ENCODE data around the gene GOLGA6L7.

The GOLGA6L7 gene

GRCh38 chr15:28885630-28886430 lies 37.4 kb upstream of the GOLGA6L7 start, which contains the start of gene APBA2:
APBA2 (plus strand) TSS chr15:28885974; CDS start chr15:29053885, 167,911 bp downstream.
- Histone ChIP-seq H3K9me3 (ENCODE audit: insufficient read depth, low read depth, low read length) (no peaks in the 10 kb centered on the region), H2BK12ac (ENCODE audit: low read length) (no peak within 1 kb of the TSS), H3K27ac (ENCODE audit: low read depth, low read length) (no peak within 1 kb of the TSS), H3K4me2 (ENCODE audit: low read length) (peak within 1 kb of the TSS; percentile 88), H3K4ac (ENCODE audit: low read depth, low read length) (no peak within 1 kb of the TSS), H3K23ac (ENCODE audit: low read length) (no peak within 1 kb of the TSS), H3K4me3 (ENCODE audit: low read depth, low read length) (peak within 1 kb of the TSS; percentile 75), H3K36me3 (ENCODE audit: control insufficient read depth in 1 of 2, insufficient read depth in 2 of 2, low read length in 2 of 2) (no peaks in the 10 kb centered on the region), H2AK5ac (ENCODE audit: low read length) (no peak within 1 kb of the TSS), H4K12ac (ENCODE audit: low read depth, low read length) (peak within 1 kb of the TSS; percentile 73), H4K8ac (ENCODE audit: low read depth, low read length) (peak within 1 kb of the TSS; percentile 46), H3K79me2 (ENCODE audit: control insufficient read depth, insufficient read depth, low read length, poor library complexity) (no peaks in the 10 kb centered on the region), H2AFZ (ENCODE audit: insufficient read depth, low read length, poor library complexity) (peak within 1 kb of the TSS; percentile 85), H3K4me1 (ENCODE audit: control insufficient read depth in 1 of 2, insufficient read depth in 2 of 2, low read length in 2 of 2) (peaks cover 4 to 6% of the 10 kb centered on the region in 2 experiments), H3K18ac (ENCODE audit: low read length) (no peak within 1 kb of the TSS), H3K14ac (ENCODE audit: low read length) (no peak within 1 kb of the TSS), H3K79me1 (ENCODE audit: low read length) (no peaks in the 10 kb centered on the region), H3K9ac (ENCODE audit: low read length) (no peak within 1 kb of the TSS), H4K91ac (ENCODE audit: low read depth, low read length) (peak within 1 kb of the TSS; percentile 16), H2BK120ac (ENCODE audit: insufficient read depth, low read length, poor library complexity) (peak within 1 kb of the TSS; percentile 7), H3K27me3 (ENCODE audit: insufficient read depth, low read length) (peaks cover 31% of the 10 kb centered on the region), H2BK5ac (ENCODE audit: low read depth, low read length, poor library complexity) (no peak within 1 kb of the TSS)
- DNase-seq: peak in 1 of 2 donors; percentile 13
- WGBS (ENCODE audit: extremely low coverage, insufficient coverage, insufficient read length): no CpG with 5 or more reads among the region's 109 CpGs

GRCh38 chr15:28885128-28885629 lies 36.7 kb upstream of the GOLGA6L7 start:
- no peak overlapping the region for H2BK5ac ChIP-seq (ENCODE audit: low read depth, low read length, poor library complexity)

GRCh38 chr15:28884151-28884940 lies 35.9 kb upstream of the GOLGA6L7 start:
- H2BK120ac ChIP-seq (ENCODE audit: insufficient read depth, low read length, poor library complexity): no peak overlapping the region
- H3K14ac ChIP-seq (ENCODE audit: low read length): no peak overlapping the region
- no peak overlapping the region for H3K9ac ChIP-seq (ENCODE audit: low read length)
- H3K18ac ChIP-seq (ENCODE audit: low read length): no peak overlapping the region
- H3K27ac ChIP-seq (ENCODE audit: low read depth, low read length): no peak overlapping the region
- no peaks in the 10 kb centered on the region for H3K79me2 ChIP-seq (ENCODE audit: control insufficient read depth, insufficient read depth, low read length, poor library complexity)
- peaks cover 31% of the 10 kb centered on the region for H3K27me3 ChIP-seq (ENCODE audit: insufficient read depth, low read length)
- H3K4ac ChIP-seq (ENCODE audit: low read depth, low read length): no peak overlapping the region
- no peak overlapping the region for H4K12ac ChIP-seq (ENCODE audit: low read depth, low read length)
- H3K4me2 ChIP-seq (ENCODE audit: low read length): no peak overlapping the region
- DNase-seq: no peak
- H4K91ac ChIP-seq (ENCODE audit: low read depth, low read length): no peak overlapping the region
- H4K8ac ChIP-seq (ENCODE audit: low read depth, low read length): no peak overlapping the region
- no peaks in the 10 kb centered on the region for H3K9me3 ChIP-seq (ENCODE audit: insufficient read depth, low read depth, low read length)
- WGBS (ENCODE audit: extremely low coverage, insufficient coverage, insufficient read length): no CpG with 5 or more reads among the region's 11 CpGs
- no peak overlapping the region for H2BK12ac ChIP-seq (ENCODE audit: low read length)
- no peak overlapping the region for H2BK5ac ChIP-seq (ENCODE audit: low read depth, low read length, poor library complexity)
- no peak overlapping the region for H2AFZ ChIP-seq (ENCODE audit: insufficient read depth, low read length, poor library complexity)
- peaks cover 4 to 6% of the 10 kb centered on the region in 2 experiments for H3K4me1 ChIP-seq (ENCODE audit: control insufficient read depth in 1 of 2, insufficient read depth in 2 of 2, low read length in 2 of 2)
- no peaks in the 10 kb centered on the region for H3K79me1 ChIP-seq (ENCODE audit: low read length)
- H3K4me3 ChIP-seq (ENCODE audit: low read depth, low read length): no peak overlapping the region
- no peaks in the 10 kb centered on the region for H3K36me3 ChIP-seq (ENCODE audit: control insufficient read depth in 1 of 2, insufficient read depth in 2 of 2, low read length in 2 of 2)
- no peak overlapping the region for H2AK5ac ChIP-seq (ENCODE audit: low read length)
- H3K23ac ChIP-seq (ENCODE audit: low read length): no peak overlapping the region

More at GRCh38 chr15:28885128-28885629, 36.7 kb upstream of the GOLGA6L7 start:
- Histone ChIP-seq H3K18ac (ENCODE audit: low read length) (no peak overlapping the region), H3K4me2 (ENCODE audit: low read length) (peak overlapping the region; percentile 88), H3K79me2 (ENCODE audit: control insufficient read depth, insufficient read depth, low read length, poor library complexity) (no peaks in the 10 kb centered on the region), H3K14ac (ENCODE audit: low read length) (no peak overlapping the region), H4K91ac (ENCODE audit: low read depth, low read length) (no peak overlapping the region), H3K4ac (ENCODE audit: low read depth, low read length) (no peak overlapping the region), H2BK120ac (ENCODE audit: insufficient read depth, low read length, poor library complexity) (no peak overlapping the region), H3K27ac (ENCODE audit: low read depth, low read length) (no peak overlapping the region), H3K79me1 (ENCODE audit: low read length) (no peaks in the 10 kb centered on the region), H4K8ac (ENCODE audit: low read depth, low read length) (no peak overlapping the region), H4K12ac (ENCODE audit: low read depth, low read length) (no peak overlapping the region), H3K4me3 (ENCODE audit: low read depth, low read length) (peak overlapping the region; percentile 75), H3K4me1 (ENCODE audit: control insufficient read depth in 1 of 2, insufficient read depth in 2 of 2, low read length in 2 of 2) (peaks cover 4 to 6% of the 10 kb centered on the region in 2 experiments), H3K36me3 (ENCODE audit: control insufficient read depth in 1 of 2, insufficient read depth in 2 of 2, low read length in 2 of 2) (no peaks in the 10 kb centered on the region), H2AK5ac (ENCODE audit: low read length) (no peak overlapping the region), H3K23ac (ENCODE audit: low read length) (no peak overlapping the region), H3K27me3 (ENCODE audit: insufficient read depth, low read length) (peaks cover 31% of the 10 kb centered on the region), H2BK12ac (ENCODE audit: low read length) (no peak overlapping the region), H3K9me3 (ENCODE audit: insufficient read depth, low read depth, low read length) (no peaks in the 10 kb centered on the region), H2AFZ (ENCODE audit: insufficient read depth, low read length, poor library complexity) (peak overlapping the region; percentile 26), H3K9ac (ENCODE audit: low read length) (no peak overlapping the region)
- no peak for DNase-seq
- no CpG with 5 or more reads among the region's 31 CpGs for WGBS (ENCODE audit: extremely low coverage, insufficient coverage, insufficient read length)

GRCh38 chr15:28881600-28881999 lies 33.2 kb upstream of the GOLGA6L7 start:
- no peaks in the 10 kb centered on the region for H3K79me1 ChIP-seq (ENCODE audit: low read length)
- H4K8ac ChIP-seq (ENCODE audit: low read depth, low read length): no peak overlapping the region
- H2BK5ac ChIP-seq (ENCODE audit: low read depth, low read length, poor library complexity): no peak overlapping the region
- no peaks in the 10 kb centered on the region for H3K79me2 ChIP-seq (ENCODE audit: control insufficient read depth, insufficient read depth, low read length, poor library complexity)
- no peak for DNase-seq
- H3K4ac ChIP-seq (ENCODE audit: low read depth, low read length): no peak overlapping the region
- H2BK12ac ChIP-seq (ENCODE audit: low read length): no peak overlapping the region
- H3K4me3 ChIP-seq (ENCODE audit: low read depth, low read length): no peak overlapping the region
- peaks cover 19% of the 10 kb centered on the region for H3K27me3 ChIP-seq (ENCODE audit: insufficient read depth, low read length)
- H3K23ac ChIP-seq (ENCODE audit: low read length): no peak overlapping the region
- H2AFZ ChIP-seq (ENCODE audit: insufficient read depth, low read length, poor library complexity): no peak overlapping the region
- no peak overlapping the region for H3K4me2 ChIP-seq (ENCODE audit: low read length)
- H4K91ac ChIP-seq (ENCODE audit: low read depth, low read length): no peak overlapping the region
- no peak overlapping the region for H2BK120ac ChIP-seq (ENCODE audit: insufficient read depth, low read length, poor library complexity)
- H3K36me3 ChIP-seq (ENCODE audit: control insufficient read depth in 1 of 2, insufficient read depth in 2 of 2, low read length in 2 of 2): no peaks in the 10 kb centered on the region
- no CpG with 5 or more reads among the region's 1 CpG for WGBS (ENCODE audit: extremely low coverage, insufficient coverage, insufficient read length)
- peaks cover 4 to 6% of the 10 kb centered on the region in 2 experiments for H3K4me1 ChIP-seq (ENCODE audit: control insufficient read depth in 1 of 2, insufficient read depth in 2 of 2, low read length in 2 of 2)
- no peak overlapping the region for H3K27ac ChIP-seq (ENCODE audit: low read depth, low read length)
- no peak overlapping the region for H2AK5ac ChIP-seq (ENCODE audit: low read length)
- H4K12ac ChIP-seq (ENCODE audit: low read depth, low read length): no peak overlapping the region
- H3K18ac ChIP-seq (ENCODE audit: low read length): no peak overlapping the region
- H3K14ac ChIP-seq (ENCODE audit: low read length): no peak overlapping the region
- H3K9ac ChIP-seq (ENCODE audit: low read length): no peak overlapping the region
- no peaks in the 10 kb centered on the region for H3K9me3 ChIP-seq (ENCODE audit: insufficient read depth, low read depth, low read length)
